DMS114 treated with DMSO at 0.1 percent for 48 hours (cell line): Measurements from ENCODE around the gene DYNLT5.
A peak's percentile ranks its signal among the peaks of the same experiment; 100 is the strongest.
"Not testable (repeated sequence)": the region's sequence is repeated elsewhere in the genome, so short reads cannot be mapped to it uniquely, and the experiment has no call there.

Experiments used
- DNase-seq: peaks from one replicate; lab custom pipeline; 2025; ENCODE audit not compliant: unreplicated experiment; lab: John Stamatoyannopoulos, UW

Gene DYNLT5, protein sequence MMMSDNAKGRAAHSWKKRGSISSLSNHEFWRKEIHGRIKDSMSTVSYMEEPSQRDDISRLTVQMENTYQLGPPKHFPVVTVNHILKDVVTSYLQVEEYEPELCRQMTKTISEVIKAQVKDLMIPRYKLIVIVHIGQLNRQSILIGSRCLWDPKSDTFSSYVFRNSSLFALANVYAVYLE

DNA sequence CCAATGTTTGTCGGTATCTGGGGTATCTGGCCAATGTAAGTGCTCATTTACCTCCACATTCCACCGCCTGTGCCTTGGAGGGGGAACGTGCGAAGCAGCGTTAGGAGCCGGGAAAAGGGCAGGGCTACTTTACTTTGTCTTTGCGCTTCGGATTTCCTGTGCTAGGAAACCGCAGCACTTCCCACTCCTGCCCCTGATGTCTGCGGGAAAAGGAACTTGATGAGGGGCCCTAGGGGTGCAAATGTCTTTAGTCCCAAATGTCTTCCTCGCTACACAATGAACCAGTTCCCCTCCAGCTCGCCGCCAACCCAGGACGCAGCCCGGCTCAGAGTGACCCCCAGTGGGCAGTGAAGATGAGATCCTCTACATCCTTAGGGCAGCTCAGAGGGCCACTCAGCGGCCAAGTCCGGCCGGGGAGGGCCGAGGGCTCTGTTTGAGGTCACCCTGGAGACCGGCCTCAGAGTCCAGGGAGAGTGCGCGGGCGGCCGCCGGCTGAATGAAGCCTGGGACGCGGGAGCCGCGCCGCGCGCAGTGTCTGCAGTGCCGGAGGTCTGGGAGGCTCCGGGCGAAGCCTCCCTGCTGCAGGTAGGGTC is at the start of gene DYNLT5:
DYNLT5 (plus strand) TSS at position 460 of the 593 bp plus-strand sequence. CDS start 2,200 bp downstream, outside the sequence.
- no peak for DNase-seq

DNA sequence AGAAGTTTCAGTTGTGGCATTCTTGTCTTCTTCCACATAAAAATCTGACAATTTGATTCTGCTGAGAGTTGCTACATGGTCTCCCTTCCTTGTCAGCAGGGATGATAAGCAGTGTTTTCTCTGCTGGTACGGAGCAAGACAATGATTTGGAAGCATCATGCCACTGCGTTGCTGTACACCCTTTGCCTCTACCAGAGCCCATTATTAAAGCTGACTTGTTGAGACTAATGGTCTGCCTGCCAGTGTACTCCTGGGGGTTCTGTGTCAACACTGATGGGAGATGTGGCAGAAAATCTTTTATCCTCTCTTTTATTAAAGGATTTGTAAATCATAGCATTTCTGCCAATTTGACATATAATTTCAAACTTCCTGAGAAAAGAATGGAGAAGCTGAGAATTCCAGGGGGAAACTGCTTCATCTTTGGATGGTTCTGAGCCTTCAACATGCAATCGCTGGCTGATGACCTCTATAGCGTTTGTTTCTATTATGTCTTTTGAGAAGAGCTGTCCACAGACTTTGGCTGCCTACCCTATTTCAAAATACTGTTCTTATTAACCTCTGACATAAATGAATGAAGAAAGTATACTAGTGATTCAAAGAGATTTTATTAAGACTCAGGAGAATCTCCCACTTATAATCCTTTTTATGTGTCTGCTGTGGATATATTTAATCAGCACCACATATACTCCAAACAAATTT is 47.9 kb upstream of the DYNLT5 start:
- DNase-seq = no peak

DNA sequence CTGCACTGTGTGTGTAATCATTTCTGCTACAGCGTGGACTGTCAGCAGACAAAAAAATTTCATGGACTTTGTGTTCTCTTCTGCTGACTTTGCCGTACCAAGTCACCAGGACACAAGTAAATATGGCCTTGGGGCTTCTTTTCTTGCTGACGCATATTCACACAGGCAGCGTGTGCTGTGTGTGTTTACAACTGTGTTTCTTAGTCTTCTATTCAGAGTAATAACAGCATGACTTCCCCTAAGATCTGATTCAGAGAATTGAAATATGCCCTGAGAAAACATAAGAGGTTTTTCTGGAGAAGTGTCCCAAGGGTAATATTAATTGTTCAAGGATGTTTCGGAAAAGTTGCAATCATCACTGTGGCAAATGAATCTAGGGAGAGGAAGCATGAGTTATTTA is 47.1 kb upstream of the DYNLT5 start:
- no peak for DNase-seq

- DNase-seq = no peak
Observed at GRCh38 chr1:66711420-66711819, 40.8 kb upstream of the DYNLT5 start.

- no peak for DNase-seq
Observed at GRCh38 chr1:66712839-66713238, 39.4 kb upstream of the DYNLT5 start.

DNA sequence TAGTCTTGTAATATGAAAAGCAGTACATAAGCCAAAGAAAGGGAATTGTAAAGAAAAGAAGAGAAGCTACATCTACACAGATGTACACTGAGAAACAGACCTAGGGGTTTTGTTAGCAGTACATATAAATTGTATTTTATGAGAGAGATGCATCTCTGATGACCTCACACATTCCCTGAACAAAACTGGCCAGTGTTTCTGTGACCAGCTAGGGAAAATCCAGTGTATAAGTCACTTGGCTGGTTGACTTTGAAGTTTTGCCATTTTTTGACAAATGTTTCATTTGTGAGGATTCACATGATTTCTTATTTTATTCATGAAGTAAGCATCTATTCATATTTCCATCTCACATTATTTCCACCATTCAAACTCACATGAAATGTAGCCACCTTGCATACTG is 28.3 kb upstream of the DYNLT5 start:
- DNase-seq = no peak

GRCh38 chr1:66725885-66726665 is 26.2 kb upstream of the DYNLT5 start:
- DNase-seq = peak; percentile 9

- no peak for DNase-seq
Observed at GRCh38 chr1:66728021-66728420, 24.2 kb upstream of the DYNLT5 start.

DNA sequence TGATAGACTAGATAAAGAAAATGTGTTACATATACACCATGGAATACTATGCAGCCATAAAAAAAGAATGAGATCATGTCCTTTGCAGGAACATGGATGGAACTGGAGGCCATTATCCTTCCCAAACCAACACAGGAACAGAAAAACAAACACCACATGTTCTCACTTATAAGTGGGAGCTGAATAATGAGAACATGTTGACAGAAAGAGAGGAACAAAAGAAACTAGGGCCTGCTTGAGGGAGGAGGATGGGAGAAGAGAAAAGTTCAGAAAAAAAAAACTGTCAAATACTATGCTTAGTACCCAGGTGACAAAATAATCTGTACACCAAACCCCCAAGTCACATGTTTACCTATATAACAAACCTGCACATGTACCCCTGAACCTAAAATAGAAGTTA is 23.5 kb upstream of the DYNLT5 start:
- DNase-seq = not testable (repeated sequence)

DNA sequence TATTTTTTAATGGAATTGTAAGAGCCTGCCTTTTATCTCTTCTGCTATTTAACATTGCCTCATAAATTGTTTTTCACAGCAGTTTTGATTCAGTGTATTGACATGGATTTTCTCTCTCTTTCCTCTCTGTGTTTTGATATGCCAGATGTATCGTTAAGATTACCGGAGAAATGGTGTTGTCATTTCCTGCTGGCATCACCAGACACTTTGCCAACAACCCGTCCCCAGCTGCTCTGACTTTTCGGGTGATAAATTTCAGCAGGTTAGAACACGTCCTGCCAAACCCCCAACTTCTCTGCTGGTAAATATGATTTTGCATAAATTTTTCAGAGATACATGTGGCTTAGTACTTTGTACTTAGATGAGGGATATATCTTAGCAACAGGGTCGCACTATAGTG is 23.1 kb upstream of the DYNLT5 start:
- no peak for DNase-seq

DNA sequence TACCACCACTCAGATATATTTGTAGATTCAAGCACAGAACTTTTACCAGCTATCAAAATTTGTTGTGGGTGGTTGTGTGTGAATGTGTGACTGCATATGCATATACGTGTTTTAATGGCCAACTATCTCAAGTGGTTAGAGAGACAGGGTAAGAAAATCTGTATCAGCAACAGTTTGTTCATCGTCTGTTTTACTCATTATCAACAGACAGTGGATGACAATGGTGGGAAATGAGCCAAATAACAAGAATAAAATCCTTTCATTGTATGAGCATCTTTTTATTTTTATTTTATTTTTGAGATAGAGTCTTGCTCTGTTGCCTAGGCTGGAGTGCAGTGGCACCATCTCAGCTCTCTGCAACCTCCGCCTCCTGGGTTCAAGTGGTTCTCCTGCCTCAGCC is 22.7 kb upstream of the DYNLT5 start:
- DNase-seq = no peak

DNA sequence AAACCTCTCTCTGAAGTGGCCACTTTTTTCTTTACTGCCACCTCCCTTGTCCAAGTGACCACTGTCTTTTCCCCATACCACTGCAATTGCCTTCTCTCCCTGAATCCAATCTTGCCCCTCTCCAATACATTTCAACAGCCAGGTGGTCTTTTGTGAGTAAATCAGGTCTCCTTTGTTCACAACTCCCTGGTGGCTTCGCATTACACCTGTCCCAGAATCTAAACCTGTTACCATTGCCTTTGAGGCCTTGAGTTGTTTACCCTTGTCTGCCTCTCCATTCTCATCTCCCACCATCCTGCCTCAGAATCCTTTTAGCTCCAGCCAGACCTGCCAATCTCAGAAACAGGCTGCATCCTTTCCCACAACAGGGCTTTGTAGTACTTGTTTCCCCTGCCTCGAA is 21.8 kb upstream of the DYNLT5 start:
- no peak for DNase-seq

DNA sequence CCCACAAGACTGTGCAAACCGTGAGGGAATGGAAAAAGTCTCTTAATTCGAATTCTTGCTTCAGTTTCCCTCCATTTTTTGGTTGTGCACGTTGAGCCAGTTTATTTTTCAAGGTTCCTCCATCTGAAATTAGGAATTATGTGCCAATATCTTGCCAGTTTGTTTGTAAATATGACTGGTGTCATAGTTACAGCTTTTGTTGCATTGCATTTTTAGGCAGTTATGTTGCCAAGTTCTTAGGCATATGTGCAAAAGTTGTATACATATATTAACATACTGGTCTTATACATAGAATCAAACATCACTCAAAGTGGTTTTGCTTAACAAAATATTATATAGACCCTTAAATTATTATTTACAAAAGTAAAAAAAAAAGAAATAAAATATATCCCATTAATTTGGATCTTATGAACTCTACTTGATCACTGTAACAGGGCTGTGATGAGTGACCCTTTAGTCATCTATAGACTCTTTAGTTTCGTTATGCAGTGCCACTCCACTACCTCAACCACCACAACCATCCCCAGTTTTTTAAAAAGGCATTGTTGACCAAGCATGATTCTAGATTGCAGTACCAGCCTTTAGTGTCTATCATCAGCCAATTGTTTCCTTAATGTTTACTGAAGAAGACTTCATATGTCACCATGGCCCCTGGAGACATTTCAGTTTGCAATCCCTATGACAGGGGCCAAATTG is 20.9 kb upstream of the DYNLT5 start:
- no peak for DNase-seq

DNA sequence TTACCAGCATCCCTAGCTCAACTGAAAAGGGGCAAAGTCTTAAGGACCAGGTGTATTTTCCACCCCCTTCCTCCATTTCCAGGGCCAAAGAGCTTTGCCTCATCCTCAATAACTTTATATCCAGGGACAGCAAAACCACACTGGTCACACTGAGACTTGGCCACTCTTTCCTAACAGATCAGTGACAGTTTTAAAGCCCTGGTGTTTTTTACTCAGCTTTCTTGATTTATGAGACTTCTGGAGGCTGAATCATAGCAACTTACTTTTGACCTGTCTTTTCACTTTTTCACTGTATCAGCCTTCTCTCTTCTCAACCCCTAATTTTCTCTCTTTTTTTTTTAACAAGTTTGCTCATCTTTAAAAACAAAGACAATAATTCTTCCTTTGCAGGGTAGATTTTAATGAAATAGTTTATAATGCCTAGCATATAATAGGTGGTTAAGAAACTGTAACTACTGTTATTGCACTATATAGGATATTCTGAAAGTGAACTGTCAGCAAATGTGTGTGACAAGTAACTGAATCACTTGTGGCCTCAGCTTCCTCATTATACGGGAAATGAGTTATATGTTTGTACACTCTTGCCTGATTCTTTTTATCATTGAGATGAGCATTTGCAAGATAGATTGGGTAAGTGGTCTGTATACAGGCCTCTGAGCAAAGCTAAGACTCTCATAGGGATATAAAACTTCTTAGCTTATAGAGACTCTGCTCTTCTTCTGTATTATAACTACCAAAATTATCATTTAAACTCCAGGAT is 19.7 kb upstream of the DYNLT5 start:
- DNase-seq = no peak

GRCh38 chr1:66733348-66734017 is 18.8 kb upstream of the DYNLT5 start:
- no peak for DNase-seq

- not testable (repeated sequence) for DNase-seq
Observed at GRCh38 chr1:66734531-66734930, 17.7 kb upstream of the DYNLT5 start.

GRCh38 chr1:66737836-66738235 is 14.4 kb upstream of the DYNLT5 start:
- DNase-seq = no peak

GRCh38 chr1:66739401-66740157 is 12.7 kb upstream of the DYNLT5 start:
- no peak for DNase-seq

GRCh38 chr1:66745451-66745850 is 6.8 kb upstream of the DYNLT5 start:
- no peak for DNase-seq
